CD4-positive, alpha-beta T cell treated with Interleukin-6 at 100 ng/mL for 8 hours (primary cell): ENCODE results near the gene SCGB1C2.
"Not testable (repeated sequence)": the region's sequence is repeated elsewhere in the genome, so short reads cannot be mapped to it uniquely, and the experiment has no call there.

Source experiments
- DNase-seq: peaks from one replicate; pipeline ENCODE4 v3.0.0-alpha.2; 2020; ENCODE audit warnings: mixed read lengths, low spot score

SCGB1C2 gene

GRCh38 chr17:149231-149630 is 11.9 kb downstream of the SCGB1C2 start:
- no peak for DNase-seq

GRCh38 chr17:149897-150584 is 12.7 kb downstream of the SCGB1C2 start:
- no peak for DNase-seq

- no peak for DNase-seq
Measured at GRCh38 chr17:151004-151403, 13.6 kb downstream of the SCGB1C2 start.

GRCh38 chr17:151886-152859 is 14.8 kb downstream of the SCGB1C2 start:
- DNase-seq, result no peak

GRCh38 chr17:152860-153420 is 15.6 kb downstream of the SCGB1C2 start:
- no peak for DNase-seq

GRCh38 chr17:153851-154250 is 16.5 kb downstream of the SCGB1C2 start:
- no peak for DNase-seq

- no peak for DNase-seq
Measured at GRCh38 chr17:155576-155975, 18.2 kb downstream of the SCGB1C2 start.

- no peak for DNase-seq
Measured at GRCh38 chr17:156094-156621, 18.8 kb downstream of the SCGB1C2 start.

- no peak for DNase-seq
Measured at GRCh38 chr17:156946-157345, 19.6 kb downstream of the SCGB1C2 start.

GRCh38 chr17:157901-158300 is 20.5 kb downstream of the SCGB1C2 start:
- DNase-seq, result no peak

GRCh38 chr17:158379-158778 is 21.0 kb downstream of the SCGB1C2 start:
- no peak for DNase-seq

- no peak for DNase-seq
Measured at GRCh38 chr17:159609-160008, 22.2 kb downstream of the SCGB1C2 start.

GRCh38 chr17:160336-160735 is 23.0 kb downstream of the SCGB1C2 start:
- DNase-seq, result no peak

GRCh38 chr17:161481-161880 is 24.1 kb downstream of the SCGB1C2 start:
- DNase-seq, result no peak

GRCh38 chr17:162689-163088 is 25.3 kb downstream of the SCGB1C2 start:
- DNase-seq, result no peak

GRCh38 chr17:163514-164098 is 26.2 kb downstream of the SCGB1C2 start:
- DNase-seq, result no peak

- DNase-seq, result peak; percentile 18
Measured at GRCh38 chr17:164303-165235, 27.2 kb downstream of the SCGB1C2 start.

GRCh38 chr17:165939-166338 is 28.6 kb downstream of the SCGB1C2 start:
- DNase-seq, result no peak

GRCh38 chr17:168614-169013 is 31.2 kb downstream of the SCGB1C2 start:
- not testable (repeated sequence) for DNase-seq

GRCh38 chr17:170130-170670 is 32.8 kb downstream of the SCGB1C2 start:
- DNase-seq, result no peak

- DNase-seq, result no peak
Measured at GRCh38 chr17:171871-172270, 34.5 kb downstream of the SCGB1C2 start.
